HG03354 (cell line): ENCODE results near the gene GRIK5.
"Not testable (repeated sequence)": the region's sequence is repeated elsewhere in the genome, so short reads cannot be mapped to it uniquely, and the experiment has no call there.

Experiments
- ATAC-seq: cut with Tn5 transposase; IDR thresholded peaks from one replicate; pipeline ENCODE4 v1.9.1; 2021; ENCODE audit warnings: mild to moderate bottlenecking; ENCODE audit not compliant: unreplicated experiment, poor library complexity, severe bottlenecking

The GRIK5 gene

GRCh38 chr19:42023943-42024260 is 46.1 kb downstream of the GRIK5 start:
- ATAC-seq: no peak

- ATAC-seq: no peak
These were observed 46.7 kb downstream of the GRIK5 start for GRCh38 chr19:42023121-42023942.

GRCh38 chr19:42022616-42023015 is 47.4 kb downstream of the GRIK5 start:
- no peak for ATAC-seq

- ATAC-seq: no peak
These were observed 48.8 kb downstream of the GRIK5 start for GRCh38 chr19:42021185-42021584.

GRCh38 chr19:42018503-42019193 is 51.4 kb downstream of the GRIK5 start:
- ATAC-seq: no peak

- ATAC-seq: no peak
These were observed 53.0 kb downstream of the GRIK5 start for GRCh38 chr19:42017040-42017439.

GRCh38 chr19:42012747-42013146 is 57.3 kb downstream of the GRIK5 start:
- ATAC-seq: not testable (repeated sequence)

GRCh38 chr19:42010245-42011126 is 59.5 kb downstream of the GRIK5 start:
- no peak for ATAC-seq

GRCh38 chr19:42006569-42006968 is 63.4 kb downstream of the GRIK5 start:
- no peak for ATAC-seq

GRCh38 chr19:42005504-42005903 is 64.5 kb downstream of the GRIK5 start:
- ATAC-seq: no peak

GRCh38 chr19:42003506-42004294 is 66.3 kb downstream of the GRIK5 start:
- no peak for ATAC-seq

- ATAC-seq: no peak
These were observed 70.2 kb downstream of the GRIK5 start for GRCh38 chr19:41999878-42000208.

GRCh38 chr19:41999071-41999877 is 70.7 kb downstream of the GRIK5 start:
- no peak for ATAC-seq

GRCh38 chr19:41998246-41999020 is 71.6 kb downstream of the GRIK5 start:
- ATAC-seq: no peak

- ATAC-seq: no peak
These were observed 72.2 kb downstream of the GRIK5 start for GRCh38 chr19:41997851-41998229.

GRCh38 chr19:41997121-41997850 is 72.7 kb downstream of the GRIK5 start:
- ATAC-seq: no peak

GRCh38 chr19:41995959-41996797 is 73.8 kb downstream of the GRIK5 start:
- no peak for ATAC-seq
